ENCODE measurements around the gene CD209.

DNA sequence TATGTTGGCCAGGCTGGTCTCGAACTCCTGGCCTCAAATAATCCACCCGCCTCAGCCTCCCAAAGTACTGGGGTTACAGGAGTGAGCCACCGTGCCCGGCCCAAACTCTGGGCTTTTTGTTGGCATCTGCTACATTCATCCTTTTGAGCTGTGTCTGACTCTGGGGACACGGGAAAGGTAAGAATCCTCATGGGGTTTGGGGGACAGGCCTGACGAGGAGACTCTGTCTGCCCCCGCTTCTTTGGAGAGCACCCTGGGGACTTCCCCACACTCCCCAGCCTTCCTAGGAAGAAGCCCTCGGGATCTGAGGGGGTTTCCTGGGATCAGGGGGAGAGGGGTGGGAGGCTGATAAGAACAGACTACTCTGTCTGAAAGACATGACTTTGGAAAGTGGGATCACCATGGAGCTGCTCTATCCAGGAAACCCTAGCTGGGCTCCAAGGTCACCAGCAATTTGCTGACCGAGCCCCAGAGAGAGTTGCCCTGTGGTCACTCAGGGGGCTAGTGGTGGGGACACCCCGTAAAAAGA is 37.3 kb downstream of the CD209 start:
- TF ChIP-seq, protein P1, sequence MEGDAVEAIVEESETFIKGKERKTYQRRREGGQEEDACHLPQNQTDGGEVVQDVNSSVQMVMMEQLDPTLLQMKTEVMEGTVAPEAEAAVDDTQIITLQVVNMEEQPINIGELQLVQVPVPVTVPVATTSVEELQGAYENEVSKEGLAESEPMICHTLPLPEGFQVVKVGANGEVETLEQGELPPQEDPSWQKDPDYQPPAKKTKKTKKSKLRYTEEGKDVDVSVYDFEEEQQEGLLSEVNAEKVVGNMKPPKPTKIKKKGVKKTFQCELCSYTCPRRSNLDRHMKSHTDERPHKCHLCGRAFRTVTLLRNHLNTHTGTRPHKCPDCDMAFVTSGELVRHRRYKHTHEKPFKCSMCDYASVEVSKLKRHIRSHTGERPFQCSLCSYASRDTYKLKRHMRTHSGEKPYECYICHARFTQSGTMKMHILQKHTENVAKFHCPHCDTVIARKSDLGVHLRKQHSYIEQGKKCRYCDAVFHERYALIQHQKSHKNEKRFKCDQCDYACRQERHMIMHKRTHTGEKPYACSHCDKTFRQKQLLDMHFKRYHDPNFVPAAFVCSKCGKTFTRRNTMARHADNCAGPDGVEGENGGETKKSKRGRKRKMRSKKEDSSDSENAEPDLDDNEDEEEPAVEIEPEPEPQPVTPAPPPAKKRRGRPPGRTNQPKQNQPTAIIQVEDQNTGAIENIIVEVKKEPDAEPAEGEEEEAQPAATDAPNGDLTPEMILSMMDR (IDR thresholded peaks at IDR 0.05 in 2 of 3, conservative IDR thresholded peaks at IDR 0.05 in 1 of 3; ENCODE audit: borderline replicate concordance in 1 of 3, insufficient read depth in 1 of 3, low read depth in 2 of 3, low read length in 2 of 3), result no peak
- TF ChIP-seq POLR2A (IDR thresholded peaks at IDR 0.05; ENCODE audit: borderline replicate concordance, extremely low read depth, insufficient read depth, insufficient read length), result no peak
- TF ChIP-seq, protein P2, sequence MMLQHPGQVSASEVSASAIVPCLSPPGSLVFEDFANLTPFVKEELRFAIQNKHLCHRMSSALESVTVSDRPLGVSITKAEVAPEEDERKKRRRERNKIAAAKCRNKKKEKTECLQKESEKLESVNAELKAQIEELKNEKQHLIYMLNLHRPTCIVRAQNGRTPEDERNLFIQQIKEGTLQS (IDR thresholded peaks at IDR 0.05), result no peak
- TF ChIP-seq EGR1 (IDR thresholded peaks at IDR 0.05; ENCODE audit: low read depth), result no peak

Measured in HCT116 (cell line).